ENCODE measurements around the gene NKAIN1. TPM values are rescaled to one million over a fixed set of nuclear protein-coding genes. Genes with fewer than 3 reads are reported as not detected.
A peak's percentile ranks its signal among the peaks of the same experiment; 100 is the strongest.

The NKAIN1 gene
- total and polyA plus RNA-seq, 2 of the 13 experiments (the other 11 are each of a cell fraction or from before 2014, with no cell fraction given): 0.29 to 0.40 TPM

- TF ChIP-seq CENPBD1 (CRISPR knock-in tag; IDR thresholded peaks at IDR 0.05; ENCODE audit: borderline replicate concordance, low read depth): no peak
- peak; percentile 84 for TF ChIP-seq SAP130 (CRISPR knock-in tag; IDR thresholded peaks at IDR 0.05; ENCODE audit: low read depth)
- TF ChIP-seq KLF12 (CRISPR knock-in tag; IDR thresholded peaks at IDR 0.05; ENCODE audit: borderline replicate concordance): peak; percentile 38; the same call in 1 of the 2 replicates
- TF ChIP-seq PAXIP1 (CRISPR knock-in tag; conservative IDR thresholded peaks at IDR 0.05): 0 out of 2 replicates have a peak, but pooled peaks have one; percentile 47
- TF ChIP-seq ZNF687 (CRISPR knock-in tag; IDR thresholded peaks at IDR 0.05): peak; percentile 75
- TF ChIP-seq ZNF263 (CRISPR knock-in tag; IDR thresholded peaks at IDR 0.05): no peak
- TF ChIP-seq YEATS4 (CRISPR knock-in tag; IDR thresholded peaks at IDR 0.05; ENCODE audit: borderline replicate concordance): peak; percentile 63
- peak; percentile 40; the same call in 1 of the 2 replicates for TF ChIP-seq SMAD1 (CRISPR knock-in tag; IDR thresholded peaks at IDR 0.05; ENCODE audit: borderline replicate concordance, low read depth)
- TF ChIP-seq DNMT3B (CRISPR knock-in tag; conservative IDR thresholded peaks at IDR 0.05): no peak
- peak; percentile 15; the same call in 1 of the 2 replicates for TF ChIP-seq TAF1 (CRISPR knock-in tag; IDR thresholded peaks at IDR 0.05)
- TF ChIP-seq MED1 (CRISPR knock-in tag; IDR thresholded peaks at IDR 0.05): 0 out of 2 replicates have a peak, but pooled peaks have one; percentile 18
- TF ChIP-seq TCF12 (IDR thresholded peaks at IDR 0.05): no peak
- 0 out of 2 replicates have a peak, but pooled peaks have one; percentile 44 for TF ChIP-seq TCF12 (CRISPR knock-in tag; IDR thresholded peaks at IDR 0.05)
- no peak for TF ChIP-seq ZNF674 (CRISPR knock-in tag; IDR thresholded peaks at IDR 0.05; ENCODE audit: low read depth)
- TF ChIP-seq ZNF710 (CRISPR knock-in tag; IDR thresholded peaks at IDR 0.05; ENCODE audit: borderline replicate concordance): peak; percentile 46; the same call in 1 of the 2 replicates
- TF ChIP-seq CAMTA2 (CRISPR knock-in tag; IDR thresholded peaks at IDR 0.05; ENCODE audit: borderline replicate concordance): 0 out of 2 replicates have a peak, but pooled peaks have one; percentile 48
- 0 out of 2 replicates have a peak, but pooled peaks have one; percentile 20 for TF ChIP-seq ATF2 (CRISPR knock-in tag; IDR thresholded peaks at IDR 0.05)
Observed at GRCh38 chr1:31155216-31155806, 84.4 kb downstream of the NKAIN1 start (continued).

Measured in HepG2 (cell line).